Activated CD8-positive, alpha-beta memory T cell treated with anti-CD3 and anti-CD28 coated beads, Interleukin-2, amount 50 U/mL, for 24 hours (primary cell): Measurements from ENCODE around the gene SLC38A4.
"Not testable (repeated sequence)": the region's sequence is repeated elsewhere in the genome, so short reads cannot be mapped to it uniquely, and the experiment has no call there.

Experiments used
- DNase-seq: peaks from one replicate; pipeline ENCODE4 v3.0.0-alpha.2; 2020; ENCODE audit errors: extremely low read depth

The SLC38A4 gene, protein sequence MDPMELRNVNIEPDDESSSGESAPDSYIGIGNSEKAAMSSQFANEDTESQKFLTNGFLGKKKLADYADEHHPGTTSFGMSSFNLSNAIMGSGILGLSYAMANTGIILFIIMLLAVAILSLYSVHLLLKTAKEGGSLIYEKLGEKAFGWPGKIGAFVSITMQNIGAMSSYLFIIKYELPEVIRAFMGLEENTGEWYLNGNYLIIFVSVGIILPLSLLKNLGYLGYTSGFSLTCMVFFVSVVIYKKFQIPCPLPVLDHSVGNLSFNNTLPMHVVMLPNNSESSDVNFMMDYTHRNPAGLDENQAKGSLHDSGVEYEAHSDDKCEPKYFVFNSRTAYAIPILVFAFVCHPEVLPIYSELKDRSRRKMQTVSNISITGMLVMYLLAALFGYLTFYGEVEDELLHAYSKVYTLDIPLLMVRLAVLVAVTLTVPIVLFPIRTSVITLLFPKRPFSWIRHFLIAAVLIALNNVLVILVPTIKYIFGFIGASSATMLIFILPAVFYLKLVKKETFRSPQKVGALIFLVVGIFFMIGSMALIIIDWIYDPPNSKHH

DNA sequence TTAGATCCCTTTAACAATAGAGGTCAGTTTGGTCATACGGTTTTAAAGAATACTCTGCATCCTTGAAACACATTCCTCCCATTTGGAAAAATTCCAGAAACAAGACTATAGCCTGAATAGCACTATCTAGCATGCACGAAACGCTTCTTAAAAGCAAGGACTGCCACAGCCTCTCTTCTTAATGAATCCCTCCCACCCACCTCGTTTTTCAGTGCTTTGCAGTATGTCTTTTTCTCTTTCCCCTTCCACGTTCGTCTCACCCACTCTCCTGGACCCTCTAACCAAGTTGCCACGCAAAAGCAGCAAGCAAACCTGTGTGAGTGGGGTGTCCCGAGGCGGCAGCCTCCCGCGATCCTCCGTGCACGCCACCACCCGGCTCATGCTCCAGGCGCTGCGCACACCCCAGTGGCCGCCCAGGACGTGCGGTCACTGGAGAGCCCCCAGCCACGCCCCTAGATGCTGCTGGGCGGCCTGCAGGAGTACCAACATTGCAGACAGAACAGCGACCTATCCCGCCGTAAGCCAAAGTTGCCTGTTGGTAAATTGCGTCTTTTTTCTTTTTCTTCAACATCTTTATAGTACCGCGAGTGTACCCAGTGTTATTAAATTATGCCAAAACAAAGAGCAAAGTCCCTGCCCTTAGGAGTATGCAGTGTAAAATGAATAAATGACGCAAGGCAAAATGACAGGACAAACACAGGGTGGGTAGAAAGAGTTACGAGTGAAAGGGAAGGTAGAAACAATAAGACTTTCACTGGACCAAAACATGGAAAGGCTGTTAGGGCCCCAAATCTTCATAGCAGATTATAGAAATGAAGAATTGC lies at the start of gene SLC38A4:
SLC38A4 (minus strand) TSS at position 407 of the 824 bp plus-strand sequence. CDS start 32,926 bp downstream, outside the sequence.
- no peak for DNase-seq

DNA sequence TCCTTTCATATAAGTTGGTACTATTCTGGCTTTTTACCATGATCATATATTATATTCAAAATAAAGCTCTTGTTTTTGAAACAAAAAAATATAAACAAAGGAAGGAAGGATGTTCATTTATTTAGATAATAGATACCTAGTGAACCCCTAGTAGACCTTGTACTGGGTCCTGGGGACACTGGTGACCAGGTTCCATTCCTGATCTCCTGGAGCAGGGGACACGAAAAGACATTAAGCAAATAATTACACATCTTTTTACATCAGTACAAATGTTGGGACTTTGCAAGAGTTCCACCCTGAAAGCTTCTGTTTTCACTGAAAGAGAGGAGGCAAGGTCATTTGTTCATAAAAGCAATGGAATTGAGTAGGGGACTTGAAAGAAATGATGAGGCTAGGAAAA lies 49.3 kb upstream of the SLC38A4 start:
- no peak for DNase-seq

DNA sequence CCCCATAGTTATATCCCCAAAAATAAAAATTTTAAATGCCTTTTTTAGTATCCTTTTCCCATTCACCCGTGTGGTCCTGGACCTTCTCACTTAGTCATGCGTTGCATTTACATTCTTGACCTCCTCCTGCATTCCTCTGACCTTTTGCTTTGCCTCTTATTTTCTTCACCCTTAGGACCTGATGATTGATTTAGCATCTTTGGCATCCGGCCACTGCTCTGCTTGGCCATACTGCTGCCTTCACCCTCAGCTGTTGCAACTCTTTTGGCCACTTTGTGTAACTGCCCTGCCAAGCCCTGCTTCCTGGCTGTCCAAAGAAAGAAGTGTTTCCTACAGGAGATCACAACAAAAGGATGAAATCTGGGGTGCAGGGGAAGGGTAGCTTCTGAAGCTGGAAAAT lies 48.8 kb upstream of the SLC38A4 start:
- DNase-seq, result no peak

DNA sequence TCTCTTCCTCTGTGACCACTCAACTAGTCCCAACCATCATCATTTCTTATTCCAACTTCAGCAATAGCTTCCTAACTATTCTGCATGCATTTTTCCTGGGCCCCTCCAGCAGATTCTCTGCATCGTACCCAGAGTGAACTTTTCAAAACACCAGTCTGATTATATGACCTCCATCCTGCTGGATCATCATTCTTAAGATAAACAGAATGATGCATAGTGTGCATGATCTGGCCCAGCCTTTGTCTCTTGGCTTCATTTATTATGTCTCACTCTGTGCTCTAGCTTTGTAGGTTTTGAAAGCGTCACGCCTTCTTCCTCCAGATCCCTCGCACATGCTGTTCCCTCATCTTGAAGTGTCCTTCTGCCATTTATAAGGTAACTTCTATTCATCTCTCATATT lies 46.3 kb upstream of the SLC38A4 start:
- no peak for DNase-seq

DNA sequence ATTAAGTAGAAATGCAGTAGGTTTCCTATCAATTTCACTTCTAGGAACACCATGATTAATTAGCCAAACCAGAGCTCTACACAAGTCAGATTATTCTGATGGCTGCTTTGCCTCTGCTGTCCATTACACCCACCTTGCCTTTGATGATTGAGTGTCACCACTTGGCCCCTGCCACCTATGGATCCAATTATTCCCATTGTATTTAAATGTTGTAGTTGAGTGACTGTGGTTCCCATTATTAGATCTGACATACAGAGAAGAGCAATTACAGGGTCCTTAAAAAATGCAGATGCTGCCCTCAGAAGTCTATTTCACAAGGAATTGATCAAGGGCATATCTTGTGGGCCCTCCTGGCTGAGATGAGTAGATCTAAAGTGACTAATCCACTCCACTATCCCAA lies 39.5 kb upstream of the SLC38A4 start:
- DNase-seq, result no peak

DNA sequence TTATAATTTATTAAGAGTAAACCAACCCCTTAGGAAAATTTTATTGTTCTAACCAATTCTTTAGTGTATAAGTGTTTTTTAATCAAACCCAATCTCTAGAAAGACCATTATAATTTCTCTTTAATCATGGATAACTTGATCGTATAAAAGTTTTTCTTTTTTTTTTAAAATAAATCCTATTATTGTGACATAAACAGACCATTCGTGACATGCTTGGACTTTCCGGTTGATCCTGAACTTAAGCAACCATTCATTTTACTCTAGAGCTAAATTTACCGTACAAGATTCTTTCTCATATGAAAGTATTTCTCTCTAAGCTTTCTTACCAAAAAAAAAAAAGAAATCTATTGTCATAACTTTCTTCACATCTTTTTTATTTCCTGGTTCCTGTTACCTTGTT lies 32.6 kb upstream of the SLC38A4 start:
- no peak for DNase-seq

DNA sequence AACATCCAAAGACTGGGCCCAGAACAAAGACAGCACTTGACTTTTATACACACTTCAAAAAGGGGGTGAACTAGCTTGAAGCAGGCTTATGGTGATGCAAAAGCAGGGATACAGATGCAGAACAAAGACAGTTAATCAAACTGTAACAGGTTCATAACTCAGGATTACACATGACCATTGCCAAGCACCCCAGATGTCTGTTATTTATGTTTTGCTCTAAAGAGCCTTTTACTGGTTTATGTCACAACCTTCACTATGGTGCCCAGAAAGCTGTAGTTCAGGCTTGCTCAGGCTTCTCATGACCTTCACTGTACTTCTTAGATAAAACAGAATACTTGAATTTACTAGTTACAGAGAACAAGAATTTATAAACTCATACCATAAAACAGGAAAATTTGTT lies 31.7 kb upstream of the SLC38A4 start:
- DNase-seq, result no peak

DNA sequence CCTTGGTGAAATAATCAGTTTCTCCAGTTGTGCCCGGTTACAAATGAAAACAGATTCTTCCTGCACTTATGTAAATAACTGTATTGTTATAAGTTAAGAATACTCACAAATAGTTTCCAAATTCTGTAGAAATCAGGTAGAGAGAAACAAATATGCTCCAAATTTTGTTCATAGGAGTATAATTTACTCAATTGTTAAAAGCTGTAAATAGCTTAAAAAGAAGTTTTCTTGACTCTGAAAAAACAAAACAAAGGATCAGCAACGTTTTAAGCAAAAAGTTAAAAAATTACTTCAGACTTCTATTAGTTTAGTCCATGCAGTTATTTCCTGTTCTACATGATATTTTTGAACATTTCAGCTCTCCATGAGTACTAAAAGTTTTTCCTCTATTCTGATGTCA lies 30.0 kb upstream of the SLC38A4 start:
- DNase-seq, result no peak

DNA sequence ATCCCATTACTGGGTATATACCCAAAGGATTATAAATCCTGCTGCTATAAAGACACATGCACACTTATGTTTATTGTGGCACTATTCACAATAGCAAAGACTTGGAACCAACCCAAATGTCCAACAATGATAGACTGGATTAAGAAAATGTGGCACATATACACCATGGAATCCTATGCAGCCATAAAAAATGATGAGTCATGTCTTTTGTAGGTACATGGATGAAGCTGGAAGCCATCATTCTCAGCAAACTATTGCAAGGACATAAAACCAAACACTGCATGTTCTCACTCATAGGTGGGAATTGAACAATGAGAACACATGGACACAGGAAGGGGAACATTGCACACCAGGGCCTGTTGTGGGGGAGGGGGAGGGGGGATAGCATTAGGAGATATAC lies 28.4 kb upstream of the SLC38A4 start:
- DNase-seq, result not testable (repeated sequence)

DNA sequence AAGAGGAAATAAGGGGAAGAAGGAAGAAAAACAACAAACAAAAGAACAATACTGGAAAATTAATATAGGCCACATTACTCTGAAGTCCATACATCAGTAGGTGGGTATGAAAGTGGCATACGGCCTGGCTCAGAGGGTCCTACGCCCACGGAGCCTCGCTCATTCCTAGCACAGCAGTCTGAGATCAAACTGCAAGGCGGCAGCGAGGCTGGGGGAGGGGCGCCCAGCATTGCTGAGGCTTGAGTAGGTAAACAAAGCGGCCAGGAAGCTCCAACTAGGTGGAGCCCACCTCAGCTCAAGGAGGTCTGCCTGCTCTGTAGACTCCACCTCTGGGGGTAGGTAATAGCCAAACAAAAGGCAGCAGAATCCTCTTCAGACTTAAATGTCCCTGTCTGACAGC lies 23.0 kb upstream of the SLC38A4 start:
- not testable (repeated sequence) for DNase-seq

DNA sequence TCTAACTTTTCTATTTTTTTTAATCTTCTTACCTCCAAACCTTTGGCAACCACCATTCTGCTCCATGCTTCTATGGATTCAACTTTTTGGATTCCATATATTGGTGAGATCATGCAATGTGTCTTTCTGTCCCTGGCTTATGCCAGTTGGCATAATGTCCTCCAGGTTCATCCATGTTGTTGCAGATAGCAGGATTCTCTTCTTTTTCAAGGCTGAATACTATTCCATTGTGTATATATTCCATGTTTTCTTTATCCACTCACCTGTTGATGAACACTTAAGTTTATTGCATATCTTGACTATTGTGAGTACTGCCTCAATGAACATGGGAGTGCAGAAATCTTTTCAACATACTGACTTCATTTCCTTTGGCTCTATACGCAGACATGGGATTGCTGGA lies 21.2 kb upstream of the SLC38A4 start:
- no peak for DNase-seq

DNA sequence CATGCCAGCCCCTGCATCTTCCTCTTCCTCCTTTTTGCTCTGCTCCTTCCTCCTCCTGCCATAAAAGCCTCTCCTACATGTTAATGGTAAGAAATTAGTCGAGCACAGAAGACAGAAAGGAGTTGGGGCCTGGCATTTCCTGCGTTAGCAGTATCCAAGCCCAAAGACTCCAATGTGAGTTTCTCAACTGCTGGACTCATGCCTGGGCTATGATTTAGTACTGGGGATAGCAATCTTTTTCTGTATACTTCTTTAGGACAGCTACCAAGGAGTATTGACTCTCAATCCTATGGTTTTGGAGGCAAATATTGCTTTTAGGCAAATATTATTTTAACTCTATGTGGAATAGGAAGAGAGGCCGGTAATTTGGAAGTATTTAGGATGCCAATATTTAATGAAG lies 18.0 kb upstream of the SLC38A4 start:
- DNase-seq, result no peak

DNA sequence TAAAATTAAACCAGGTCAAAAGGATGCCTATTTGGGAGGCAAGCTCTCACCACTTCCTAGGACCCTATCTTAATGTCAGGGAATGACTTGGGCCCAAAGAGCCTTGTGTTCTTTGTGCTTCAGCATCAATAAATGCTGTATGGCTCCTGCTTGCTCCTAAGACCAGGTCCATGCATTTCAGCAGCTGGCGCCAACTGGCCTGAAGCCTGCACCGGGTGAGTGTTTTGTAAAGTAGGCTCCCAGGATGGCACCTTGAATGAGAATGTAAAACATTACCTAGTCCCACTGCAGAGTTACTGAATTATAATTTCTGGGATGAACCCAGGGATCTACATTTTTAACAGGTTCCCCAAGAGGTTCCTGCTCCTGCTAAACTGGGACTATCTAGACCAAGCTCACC lies 16.1 kb upstream of the SLC38A4 start:
- DNase-seq, result no peak

DNA sequence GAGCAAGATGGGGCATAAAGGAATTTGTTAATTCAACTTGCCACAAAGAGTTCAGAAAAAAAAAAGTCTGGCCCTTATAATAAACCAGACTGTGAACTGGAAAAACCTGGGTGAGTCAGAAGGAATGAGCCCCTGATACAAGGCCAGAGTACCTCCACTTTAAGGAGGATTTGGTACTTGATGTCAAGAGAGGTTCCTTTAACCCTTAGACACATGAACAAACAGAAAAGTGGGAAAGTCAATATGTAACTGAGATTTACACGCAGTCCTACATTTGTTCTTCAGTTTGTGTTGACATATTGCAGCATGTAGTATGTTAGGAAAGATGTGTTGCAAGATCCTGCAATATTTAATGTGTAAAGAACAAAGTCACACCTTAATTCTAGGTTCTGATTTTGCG lies 14.2 kb upstream of the SLC38A4 start:
- no peak for DNase-seq

DNA sequence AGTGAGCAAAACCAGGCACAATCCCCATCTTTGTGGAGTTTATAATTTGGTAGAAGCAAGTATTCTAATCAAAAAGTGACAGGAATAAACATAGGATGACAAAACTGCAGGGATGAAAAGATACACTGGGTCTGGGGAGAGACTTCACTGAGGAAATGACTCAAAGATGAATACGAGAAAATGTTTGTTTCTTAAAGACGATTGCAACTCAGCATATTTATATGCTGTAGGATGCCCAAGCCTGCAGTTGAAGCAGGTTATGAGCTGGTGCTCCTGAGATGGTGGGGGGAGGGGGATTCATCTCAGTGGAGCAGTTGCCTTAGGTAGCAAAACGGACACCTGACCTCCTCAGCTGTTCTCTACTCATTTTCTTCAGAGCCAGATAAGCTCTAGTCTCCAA lies 13.4 kb upstream of the SLC38A4 start:
- DNase-seq, result no peak

DNA sequence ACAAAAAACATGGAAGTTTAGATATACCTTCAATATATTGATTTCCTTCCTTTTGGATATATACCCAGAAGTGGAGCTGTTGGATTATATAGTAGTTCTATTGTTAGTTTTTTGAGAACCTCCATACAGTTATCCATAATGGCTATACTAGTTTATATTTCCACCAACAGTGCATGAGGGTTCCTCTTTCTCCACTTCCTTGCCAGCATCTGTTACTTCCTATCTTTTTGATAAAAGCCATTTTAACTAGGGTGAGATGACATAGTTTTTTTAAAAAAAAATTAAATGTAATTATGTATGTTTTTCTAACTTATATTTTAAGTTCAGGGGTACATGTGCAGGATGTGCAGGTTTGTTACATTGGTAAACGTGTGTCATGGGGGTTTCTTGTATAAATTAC lies 10.0 kb upstream of the SLC38A4 start:
- no peak for DNase-seq

DNA sequence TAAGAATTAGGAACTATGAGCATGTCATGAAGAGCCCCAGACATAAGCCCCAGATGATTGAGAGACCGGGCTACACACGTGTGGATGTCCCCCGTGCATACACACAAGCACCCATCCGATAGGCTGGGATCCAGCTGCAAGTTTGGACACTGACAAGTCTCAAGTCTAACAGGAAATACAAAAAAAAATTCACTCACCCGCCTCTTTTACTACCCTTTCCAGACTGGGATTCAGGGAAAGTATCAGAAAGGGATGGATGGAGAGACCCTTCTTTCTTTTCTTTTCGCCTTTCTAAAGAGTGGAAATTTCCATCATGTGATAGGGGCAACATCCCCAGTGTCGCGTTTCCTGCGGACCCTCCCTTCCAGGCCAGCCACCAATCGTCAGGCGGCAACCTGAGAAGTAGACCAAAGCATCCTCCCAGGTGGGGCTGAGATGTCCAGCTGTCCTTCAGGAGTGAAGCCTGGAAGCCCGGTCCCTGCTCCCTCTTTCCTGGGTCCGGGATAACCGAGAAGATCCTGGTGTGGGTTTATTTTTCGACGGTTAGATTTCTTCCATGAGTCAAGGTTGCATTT lies 6.4 kb upstream of the SLC38A4 start:
- no peak for DNase-seq

DNA sequence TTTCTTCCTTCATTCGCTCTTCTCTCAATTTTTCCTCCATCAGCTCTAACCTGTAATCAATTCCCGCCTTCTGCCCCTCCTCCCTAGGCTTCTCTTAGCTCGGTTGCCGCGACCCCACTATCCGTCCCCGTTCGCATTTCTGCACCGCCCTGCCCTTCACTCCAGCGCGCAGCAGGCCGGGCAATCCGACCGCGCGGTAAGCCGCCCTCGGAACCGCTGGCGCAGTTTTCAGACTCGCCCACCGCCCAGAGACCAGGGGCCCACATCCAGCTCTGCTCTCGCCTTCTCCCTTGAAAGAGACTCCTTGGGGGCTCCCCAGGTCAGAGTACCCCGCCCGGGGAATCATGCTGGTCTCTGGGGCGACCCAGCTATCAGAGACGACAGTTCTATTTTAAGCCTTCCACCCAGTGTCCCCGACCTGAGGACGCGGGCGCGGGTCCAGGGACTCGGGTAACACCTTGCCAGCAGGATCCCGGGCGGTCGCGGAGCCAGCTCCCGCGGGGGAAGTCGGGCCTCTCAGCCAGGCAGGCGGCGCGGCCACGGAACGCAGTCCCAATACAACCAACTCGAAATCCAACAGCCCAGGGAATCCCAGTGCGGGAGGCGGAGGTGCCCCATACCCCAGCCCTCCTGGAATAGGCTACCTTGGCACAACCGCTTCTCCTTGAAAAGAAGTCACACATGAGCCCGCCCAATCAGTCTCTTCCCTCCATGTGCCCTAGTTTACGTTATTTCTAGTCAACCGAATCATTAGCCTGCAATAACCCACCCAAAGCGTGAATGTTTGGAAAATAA lies 5.7 kb upstream of the SLC38A4 start:
- DNase-seq, result no peak

DNA sequence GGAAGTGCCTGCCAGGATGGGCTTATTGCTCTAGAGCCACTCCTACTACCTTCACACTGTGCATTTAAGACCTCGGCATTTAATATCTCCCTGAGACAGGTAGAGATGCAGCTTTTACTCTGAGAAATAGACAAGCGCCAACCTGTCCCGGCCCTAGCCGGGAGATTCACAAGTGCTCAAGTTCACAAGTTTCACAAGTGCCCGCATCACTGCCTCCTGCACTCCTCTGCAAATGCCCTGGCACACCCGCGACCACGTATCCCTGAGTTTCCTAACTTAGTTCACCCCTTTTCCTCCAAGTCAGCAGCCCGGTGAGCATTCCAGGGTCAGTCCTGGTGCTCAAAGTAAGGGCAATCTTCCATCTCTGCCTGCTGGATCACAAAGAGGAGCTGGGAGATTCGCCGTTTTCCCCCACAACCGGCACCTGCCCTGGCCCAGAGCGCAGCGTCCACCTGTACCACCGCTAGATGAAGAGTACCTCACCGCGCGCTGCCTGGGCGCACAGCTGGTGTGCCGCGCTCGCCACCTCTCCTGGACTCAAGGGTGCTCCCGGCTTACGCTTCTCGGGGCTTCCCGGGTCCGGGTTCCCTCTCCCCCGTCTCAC lies 5.0 kb upstream of the SLC38A4 start:
- DNase-seq, result no peak

DNA sequence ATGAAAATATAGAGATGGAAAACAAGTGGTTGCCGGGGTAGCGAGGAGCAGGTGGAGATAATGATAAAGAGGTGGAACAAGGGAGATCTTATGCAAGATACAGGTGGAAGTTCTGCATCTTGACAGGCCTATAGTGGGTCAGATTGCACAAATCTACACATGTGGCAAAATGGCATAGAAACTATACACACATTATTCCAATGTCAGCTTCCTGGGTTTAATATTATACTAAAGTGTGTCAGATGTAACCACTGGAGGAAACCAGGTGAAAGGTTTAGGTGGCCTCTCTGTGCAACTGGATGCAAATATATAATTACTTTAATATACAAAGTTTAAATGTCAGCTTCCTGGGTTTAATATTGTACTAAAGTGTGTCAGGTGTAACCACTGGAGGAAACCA lies 1.1 kb downstream of the SLC38A4 start:
- no peak for DNase-seq

DNA sequence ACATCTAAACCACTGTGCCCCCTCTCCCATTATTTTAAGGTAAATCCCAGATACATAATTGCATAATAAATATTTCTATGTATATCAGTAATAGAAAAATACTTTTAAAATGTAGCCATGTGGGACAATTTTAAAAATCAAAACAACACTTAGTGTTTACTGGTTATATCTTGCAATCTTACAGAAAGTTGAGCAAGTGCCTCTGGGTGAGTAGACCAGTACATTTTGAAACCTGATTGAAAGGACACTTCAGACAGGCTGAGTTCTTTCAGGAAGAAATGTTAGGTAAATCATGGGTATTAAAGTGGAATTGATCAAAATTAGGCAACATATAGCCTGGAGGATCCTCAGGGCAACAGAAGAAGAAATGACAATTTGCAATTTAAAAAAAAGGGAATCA lies 7.2 kb downstream of the SLC38A4 start:
- DNase-seq, result no peak
